ENCODE measurements around the gene CAPN10. TPM values are rescaled to one million over a fixed set of nuclear protein-coding genes. Genes with fewer than 3 reads are reported as not detected.

The CAPN10 gene
- total RNA-seq, 2 donors from 2014 or later = 33.6 to 36.1 TPM

DNA sequence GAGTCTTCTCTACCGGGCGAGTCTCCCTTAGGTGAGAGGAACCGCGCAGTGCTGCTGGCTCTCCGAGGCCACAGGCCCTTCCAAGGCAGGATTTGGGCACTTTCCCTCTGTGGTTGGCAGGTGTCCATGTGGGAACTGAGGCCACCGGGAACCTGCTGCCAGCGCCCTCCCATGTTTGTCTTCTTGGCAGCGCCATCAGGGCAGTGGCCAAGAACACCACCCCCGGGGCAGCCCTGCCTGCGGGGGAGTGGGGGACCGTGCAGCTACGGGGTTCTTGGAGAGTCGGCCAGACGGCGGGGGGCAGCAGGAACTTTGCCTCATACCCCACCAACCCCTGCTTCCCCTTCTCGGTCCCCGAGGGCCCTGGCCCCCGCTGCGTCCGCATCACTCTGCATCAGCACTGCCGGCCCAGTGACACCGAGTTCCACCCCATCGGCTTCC is 10.0 kb downstream of the CAPN10 start:
- DNase-seq (peak in 1 of 2 donors; percentile 41), ATAC-seq (no peak)
- intact Hi-C loops (cut with DNase I, micrococcal nuclease) = no loop called here

DNA sequence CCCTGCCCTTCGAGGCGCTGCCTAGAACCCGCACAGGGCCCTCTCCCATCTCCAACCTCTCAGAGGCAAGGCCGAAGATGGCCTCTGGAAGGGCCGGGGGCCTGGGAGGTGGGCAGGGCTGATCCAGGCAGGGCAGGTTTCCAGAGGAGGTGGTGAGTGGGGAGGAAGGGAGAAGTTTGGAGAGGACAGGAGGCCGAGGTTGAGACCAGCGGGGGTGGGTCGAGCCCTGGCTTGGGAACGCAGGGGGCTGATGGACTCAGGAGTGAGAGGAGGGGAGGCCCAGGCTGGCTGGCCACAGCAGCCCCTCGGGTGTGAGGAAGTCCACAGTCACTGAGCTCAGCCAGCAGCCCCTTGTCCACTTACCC is 10.5 kb downstream of the CAPN10 start:
- DNase-seq (peak in 1 of 2 donors; percentile 19), ATAC-seq (no peak)
- intact Hi-C loops (cut with DNase I, micrococcal nuclease) = no loop called here

GRCh38 chr2:240597419-240598181 is 11.1 kb downstream of the CAPN10 start:
- DNase-seq (peak in 1 of 2 donors; percentile 13), ATAC-seq (no peak)
- intact Hi-C loops (cut with DNase I, micrococcal nuclease) = no loop called here

- DNase-seq (peak; percentile 2 to 15), ATAC-seq (no peak)
- intact Hi-C loops (cut with DNase I, micrococcal nuclease) = no loop called here
Observed at GRCh38 chr2:240598311-240598911, 11.9 kb downstream of the CAPN10 start.

- DNase-seq (peak; percentile 1 to 16), ATAC-seq (no peak)
- intact Hi-C loops (cut with DNase I, micrococcal nuclease) = no loop called here
Observed at GRCh38 chr2:240599141-240599583, 12.6 kb downstream of the CAPN10 start.

DNA sequence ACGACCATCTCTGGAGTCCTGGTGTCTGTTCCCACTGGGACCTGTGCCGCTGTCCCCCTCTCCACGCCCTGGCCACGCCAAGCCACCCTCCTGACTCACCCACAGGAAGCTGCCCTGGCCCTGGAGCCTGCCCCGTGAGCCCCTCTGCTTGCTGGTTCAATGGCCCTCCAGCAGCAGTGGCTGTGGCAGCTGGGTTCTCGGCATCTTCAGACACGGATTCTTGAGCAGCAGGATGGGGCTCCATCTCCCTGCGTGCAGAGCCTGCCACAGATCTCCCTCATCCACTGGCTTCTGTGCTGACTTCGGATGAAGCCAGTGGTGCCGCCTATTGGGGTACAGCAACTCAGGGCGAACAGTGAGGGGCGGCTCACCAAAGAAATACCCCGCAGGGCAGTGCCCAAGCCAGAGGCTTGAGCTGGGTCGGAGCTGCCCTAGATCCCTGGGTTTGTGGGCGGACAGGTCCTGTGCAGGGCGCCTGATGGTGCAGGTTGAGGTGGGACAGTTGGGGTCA is 14.0 kb downstream of the CAPN10 start:
- DNase-seq (peak; percentile 1 to 16), ATAC-seq (no peak)
- intact Hi-C loops (cut with DNase I, micrococcal nuclease) = no loop called here

GRCh38 chr2:240601061-240601830 is 14.7 kb downstream of the CAPN10 start:
- intact Hi-C loops (cut with DNase I, micrococcal nuclease) = no loop called here
- DNase-seq (peak; percentile 4 to 21), ATAC-seq (no peak)

DNA sequence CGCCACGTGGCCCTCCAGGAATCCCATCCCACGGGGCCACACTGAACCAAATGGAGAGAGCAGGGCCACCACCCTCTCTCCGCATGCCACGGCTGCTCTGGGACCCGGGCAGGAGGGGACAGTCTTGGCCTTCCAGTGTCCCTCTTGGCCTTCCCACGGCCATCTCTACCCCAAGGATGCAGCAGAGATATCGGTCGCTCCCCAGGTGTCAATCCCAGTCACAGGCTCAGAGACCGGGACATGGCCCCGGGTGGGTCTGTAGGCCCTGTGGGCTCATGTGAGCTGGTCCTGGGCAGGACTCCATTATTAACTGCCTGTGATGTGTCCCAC is 15.3 kb downstream of the CAPN10 start:
- DNase-seq = no peak
- intact Hi-C loops (cut with DNase I, micrococcal nuclease) = no loop called here
- no peak for ATAC-seq

DNA sequence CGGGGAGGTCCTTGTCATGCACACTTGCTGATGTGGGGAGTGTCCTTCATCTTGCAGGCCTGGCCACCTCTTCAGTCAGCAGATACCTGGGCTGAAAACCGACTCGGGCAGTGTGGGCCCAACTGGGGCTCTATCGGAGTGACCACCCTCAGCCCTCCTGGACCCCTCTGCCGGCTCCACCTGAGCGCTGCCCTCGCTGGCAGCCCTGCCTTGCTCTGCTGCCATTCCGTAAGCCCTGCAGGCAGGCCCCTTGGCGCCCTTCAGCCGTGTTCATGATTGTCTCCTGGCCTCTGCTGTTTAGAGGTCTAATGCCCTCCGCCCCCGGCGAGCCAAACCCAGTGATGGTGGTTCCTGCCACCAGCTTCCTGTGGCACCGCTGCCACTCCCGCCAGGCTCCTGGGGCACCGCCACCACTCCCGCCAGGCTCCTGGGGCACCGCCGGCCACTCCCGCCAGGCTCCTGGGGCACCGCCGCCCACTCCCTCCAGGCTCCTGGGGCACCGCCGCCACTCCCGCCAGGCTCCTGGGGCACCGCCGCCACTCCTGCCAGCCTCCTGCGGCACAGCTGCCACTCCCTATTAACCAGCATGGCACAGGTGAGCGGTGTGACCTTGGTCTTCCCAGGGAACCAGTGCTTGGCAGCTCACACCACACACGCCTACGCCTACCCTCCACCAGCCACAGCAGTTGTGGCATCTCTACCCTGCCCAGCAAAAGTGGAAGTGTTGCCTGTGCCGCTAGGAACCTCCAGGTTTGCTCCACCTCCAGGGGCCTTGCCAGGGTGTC is 15.9 kb downstream of the CAPN10 start:
- ATAC-seq = no peak
- DNase-seq = peak; percentile 13 to 23
- intact Hi-C loops (cut with DNase I, micrococcal nuclease) = no loop called here

GRCh38 chr2:240603081-240603835 is 16.7 kb downstream of the CAPN10 start:
- DNase-seq (peak; percentile 20 to 24), ATAC-seq (no peak)
- intact Hi-C loops (cut with DNase I, micrococcal nuclease) = no loop called here

DNA sequence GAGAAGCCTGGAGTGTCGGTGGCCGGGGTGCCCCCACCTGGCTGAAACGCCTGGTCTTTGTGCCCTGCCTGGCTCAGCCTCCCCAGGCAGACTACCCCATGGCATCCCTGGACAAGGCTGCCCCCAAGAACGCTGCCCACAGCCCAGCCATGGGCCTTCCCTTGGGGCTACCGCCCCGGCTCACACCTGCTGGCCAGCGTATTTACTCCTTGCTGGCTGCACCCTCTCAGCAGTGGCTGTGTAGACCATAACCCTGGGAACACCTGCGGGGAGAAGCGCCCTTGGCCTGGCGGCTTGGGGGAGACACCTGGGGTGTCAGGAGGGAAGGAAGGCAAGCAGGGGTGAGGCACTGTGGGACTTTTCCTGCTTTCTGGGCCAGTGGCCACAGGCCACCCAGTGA is 17.3 kb downstream of the CAPN10 start:
- intact Hi-C loops (cut with DNase I, micrococcal nuclease) = no loop called here
- DNase-seq = peak; percentile 12 to 28
- ATAC-seq = no peak

DNA sequence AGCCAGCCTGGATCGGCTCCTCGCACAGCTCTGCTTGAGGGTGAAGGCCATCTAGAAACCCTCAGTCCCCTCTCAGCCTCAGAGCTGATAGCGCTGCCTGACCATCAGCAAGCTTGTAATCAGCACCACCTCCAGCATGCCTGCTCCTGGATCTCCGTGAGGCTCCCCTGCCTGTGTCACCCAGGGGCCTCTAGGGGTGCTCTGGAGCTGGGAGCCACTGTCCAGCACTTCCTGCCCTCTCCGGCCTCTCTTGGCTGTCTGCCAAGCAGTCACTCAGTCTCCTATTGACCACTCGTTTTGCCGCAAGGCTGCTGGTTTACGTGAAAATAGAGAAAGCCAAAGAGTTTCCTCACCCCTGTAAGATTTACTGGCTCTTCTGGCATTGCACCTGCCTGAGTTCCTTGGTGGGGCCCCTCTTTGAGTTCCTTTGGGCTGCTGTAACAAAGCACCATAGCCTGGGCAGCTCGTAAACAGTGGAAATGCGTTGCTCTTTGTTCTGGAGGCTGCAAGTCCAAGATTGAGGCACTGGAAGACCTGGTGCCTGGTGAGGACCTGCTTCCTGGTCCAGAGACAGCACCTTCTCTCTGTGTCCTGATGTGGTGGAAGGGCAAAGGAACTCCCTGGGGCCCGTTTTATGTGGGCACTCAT is 17.9 kb downstream of the CAPN10 start:
- intact Hi-C loops (cut with DNase I, micrococcal nuclease) = no loop called here
- DNase-seq = peak; percentile 83 to 86
- peak; percentile 65 for ATAC-seq

DNA sequence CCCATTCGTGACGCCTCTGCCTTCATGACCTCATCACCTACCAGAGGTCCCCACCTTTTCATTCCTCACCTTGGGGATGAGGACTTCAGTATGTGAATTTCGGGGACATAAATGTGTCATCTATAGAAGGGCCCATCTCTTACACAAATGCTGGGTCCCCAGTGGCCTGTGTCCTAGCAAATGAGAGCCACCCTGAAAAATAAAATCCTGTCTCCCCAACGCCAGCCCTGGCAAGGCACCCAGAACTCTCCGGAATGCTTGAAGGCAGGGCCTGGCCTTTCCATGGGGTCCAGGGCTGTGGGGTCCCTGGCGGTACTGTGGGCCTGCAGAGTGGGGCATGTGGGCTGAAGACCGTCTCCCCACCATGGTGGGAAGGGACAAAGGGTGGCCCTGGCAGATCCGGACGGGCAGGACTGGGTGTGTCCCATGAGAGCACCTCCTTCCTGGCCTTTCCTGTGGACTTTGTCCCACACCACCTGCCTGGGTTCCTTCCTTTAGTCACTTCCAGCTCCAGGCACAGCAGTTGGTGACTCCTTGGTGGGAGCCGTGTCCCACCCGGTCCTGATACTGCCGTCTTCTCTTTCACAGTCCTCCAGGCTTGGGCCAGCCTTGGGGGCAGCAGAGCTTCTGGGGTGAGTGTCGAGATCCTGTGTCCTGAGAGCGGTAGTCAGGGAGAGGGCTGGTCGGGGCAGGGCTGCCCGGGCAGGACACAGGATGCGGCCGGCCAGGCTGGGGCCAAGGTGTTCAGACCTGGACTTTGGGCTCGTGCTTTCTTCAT is 18.6 kb downstream of the CAPN10 start:
- intact Hi-C loops (cut with DNase I, micrococcal nuclease) = no loop called here
- ATAC-seq (peak; percentile 88), DNase-seq (peak; percentile 86 to 91)

GRCh38 chr2:240605867-240606743 is 19.6 kb downstream of the CAPN10 start:
- ATAC-seq (peak; percentile 15), DNase-seq (peak in 1 of 2 donors; percentile 16)
- intact Hi-C loops (cut with DNase I, micrococcal nuclease) = no loop called here

GRCh38 chr2:240611601-240612210 is 25.2 kb downstream of the CAPN10 start:
- intact Hi-C loops (cut with DNase I, micrococcal nuclease) = no loop called here
- ATAC-seq = peak; percentile 30
- DNase-seq = no peak

- no peak for ATAC-seq
- intact Hi-C loops (cut with DNase I, micrococcal nuclease) = no loop called here
Observed at GRCh38 chr2:240613781-240614180, 27.2 kb downstream of the CAPN10 start.

More at GRCh38 chr2:240613781-240614180, 27.2 kb downstream of the CAPN10 start:
- DNase-seq = no peak

All from left colon (tissue), 2 donors.